ENCODE results near the gene AP1S3.
"Not testable (repeated sequence)": the region's sequence is repeated elsewhere in the genome, so short reads cannot be mapped to it uniquely, and the experiment has no call there.

The AP1S3 gene

GRCh38 chr2:223822818-223823217, 14.6 kb downstream of the AP1S3 start:
- H3K36me3 ChIP-seq (ENCODE audit: control insufficient read depth, insufficient read depth, low read length, severe bottlenecking) = no peaks in the 10 kb centered on the region
- no peaks in the 10 kb centered on the region for H3K27me3 ChIP-seq (replicated peaks; ENCODE audit: control insufficient read depth, insufficient read depth, low read length)
- DNase-seq (ENCODE audit: low read depth) = no peak
- H3K4me1 ChIP-seq (ENCODE audit: control insufficient read depth, insufficient read depth, low read length) = peaks cover 10% of the 10 kb centered on the region
- H3K4me3 ChIP-seq (ENCODE audit: low read length) = no peak overlapping the region
- no peaks in the 10 kb centered on the region for H3K9me3 ChIP-seq (ENCODE audit: control insufficient read depth, low read length)
- H3K9ac ChIP-seq (ENCODE audit: low read length) = no peak overlapping the region

- H3K9me3 ChIP-seq (ENCODE audit: control insufficient read depth, low read length) = no peaks in the 10 kb centered on the region
- H3K4me1 ChIP-seq (ENCODE audit: control insufficient read depth, insufficient read depth, low read length) = peaks cover 10% of the 10 kb centered on the region
- H3K36me3 ChIP-seq (ENCODE audit: control insufficient read depth, insufficient read depth, low read length, severe bottlenecking) = no peaks in the 10 kb centered on the region
- H3K4me3 ChIP-seq (ENCODE audit: low read length) = no peak overlapping the region
- no peak overlapping the region for H3K9ac ChIP-seq (ENCODE audit: low read length)
- H3K27me3 ChIP-seq (replicated peaks; ENCODE audit: control insufficient read depth, insufficient read depth, low read length) = no peaks in the 10 kb centered on the region
- no peak for DNase-seq (ENCODE audit: low read depth)
These were observed 16.8 kb downstream of the AP1S3 start for GRCh38 chr2:223820549-223820948.

- Histone ChIP-seq H3K9me3 (ENCODE audit: control insufficient read depth, low read length) (no peaks in the 10 kb centered on the region), H3K36me3 (ENCODE audit: control insufficient read depth, insufficient read depth, low read length, severe bottlenecking) (no peaks in the 10 kb centered on the region), H3K4me3 (ENCODE audit: low read length) (no peak overlapping the region), H3K9ac (ENCODE audit: low read length) (no peak overlapping the region), H3K27me3 (replicated peaks; ENCODE audit: control insufficient read depth, insufficient read depth, low read length) (no peaks in the 10 kb centered on the region), H3K4me1 (ENCODE audit: control insufficient read depth, insufficient read depth, low read length) (peaks cover 10% of the 10 kb centered on the region)
- no peak for DNase-seq (ENCODE audit: low read depth)
These were observed 17.5 kb downstream of the AP1S3 start for GRCh38 chr2:223819891-223820290.

GRCh38 chr2:223815884-223816570, 21.4 kb downstream of the AP1S3 start:
- Histone ChIP-seq H3K4me3 (ENCODE audit: low read length) (no peak overlapping the region), H3K27me3 (replicated peaks; ENCODE audit: control insufficient read depth, insufficient read depth, low read length) (no peaks in the 10 kb centered on the region), H3K9me3 (ENCODE audit: control insufficient read depth, low read length) (no peaks in the 10 kb centered on the region), H3K9ac (ENCODE audit: low read length) (no peak overlapping the region), H3K36me3 (ENCODE audit: control insufficient read depth, insufficient read depth, low read length, severe bottlenecking) (no peaks in the 10 kb centered on the region), H3K4me1 (ENCODE audit: control insufficient read depth, insufficient read depth, low read length) (peaks cover 10% of the 10 kb centered on the region)
- DNase-seq (ENCODE audit: low read depth) = no peak

GRCh38 chr2:223815186-223815883, 22.0 kb downstream of the AP1S3 start:
- Histone ChIP-seq H3K36me3 (ENCODE audit: control insufficient read depth, insufficient read depth, low read length, severe bottlenecking) (no peaks in the 10 kb centered on the region), H3K27me3 (replicated peaks; ENCODE audit: control insufficient read depth, insufficient read depth, low read length) (no peaks in the 10 kb centered on the region), H3K4me3 (ENCODE audit: low read length) (no peak overlapping the region), H3K9me3 (ENCODE audit: control insufficient read depth, low read length) (no peaks in the 10 kb centered on the region), H3K4me1 (ENCODE audit: control insufficient read depth, insufficient read depth, low read length) (peaks cover 10% of the 10 kb centered on the region), H3K9ac (ENCODE audit: low read length) (no peak overlapping the region)
- DNase-seq (ENCODE audit: low read depth) = peak; percentile 83

GRCh38 chr2:223814764-223815163, 22.6 kb downstream of the AP1S3 start:
- not testable (repeated sequence) for H3K36me3 ChIP-seq (ENCODE audit: control insufficient read depth, insufficient read depth, low read length, severe bottlenecking); DNase-seq (ENCODE audit: low read depth); H3K27me3 ChIP-seq (replicated peaks; ENCODE audit: control insufficient read depth, insufficient read depth, low read length); H3K9ac ChIP-seq (ENCODE audit: low read length); H3K4me3 ChIP-seq (ENCODE audit: low read length); H3K9me3 ChIP-seq (ENCODE audit: control insufficient read depth, low read length)
- H3K4me1 ChIP-seq (ENCODE audit: control insufficient read depth, insufficient read depth, low read length) = peaks cover 10% of the 10 kb centered on the region

GRCh38 chr2:223813329-223813728, 24.1 kb downstream of the AP1S3 start:
- H3K9ac ChIP-seq (ENCODE audit: low read length) = no peak overlapping the region
- no peak overlapping the region for H3K4me3 ChIP-seq (ENCODE audit: low read length)
- H3K4me1 ChIP-seq (ENCODE audit: control insufficient read depth, insufficient read depth, low read length) = no peaks in the 10 kb centered on the region
- H3K27me3 ChIP-seq (replicated peaks; ENCODE audit: control insufficient read depth, insufficient read depth, low read length) = no peaks in the 10 kb centered on the region
- DNase-seq (ENCODE audit: low read depth) = no peak
- H3K9me3 ChIP-seq (ENCODE audit: control insufficient read depth, low read length) = no peaks in the 10 kb centered on the region
- H3K36me3 ChIP-seq (ENCODE audit: control insufficient read depth, insufficient read depth, low read length, severe bottlenecking) = no peaks in the 10 kb centered on the region

- no peaks in the 10 kb centered on the region for H3K9me3 ChIP-seq (ENCODE audit: control insufficient read depth, low read length)
- H3K4me3 ChIP-seq (ENCODE audit: low read length) = no peak overlapping the region
- no peaks in the 10 kb centered on the region for H3K27me3 ChIP-seq (replicated peaks; ENCODE audit: control insufficient read depth, insufficient read depth, low read length)
- no peaks in the 10 kb centered on the region for H3K36me3 ChIP-seq (ENCODE audit: control insufficient read depth, insufficient read depth, low read length, severe bottlenecking)
- no peak overlapping the region for H3K9ac ChIP-seq (ENCODE audit: low read length)
- DNase-seq (ENCODE audit: low read depth) = no peak
- H3K4me1 ChIP-seq (ENCODE audit: control insufficient read depth, insufficient read depth, low read length) = no peaks in the 10 kb centered on the region
These were observed 25.6 kb downstream of the AP1S3 start for GRCh38 chr2:223811757-223812156.

- no peaks in the 10 kb centered on the region for H3K9me3 ChIP-seq (ENCODE audit: control insufficient read depth, low read length)
- no peak for DNase-seq (ENCODE audit: low read depth)
- H3K4me1 ChIP-seq (ENCODE audit: control insufficient read depth, insufficient read depth, low read length) = no peaks in the 10 kb centered on the region
- H3K4me3 ChIP-seq (ENCODE audit: low read length) = no peak overlapping the region
- H3K27me3 ChIP-seq (replicated peaks; ENCODE audit: control insufficient read depth, insufficient read depth, low read length) = no peaks in the 10 kb centered on the region
- no peak overlapping the region for H3K9ac ChIP-seq (ENCODE audit: low read length)
- H3K36me3 ChIP-seq (ENCODE audit: control insufficient read depth, insufficient read depth, low read length, severe bottlenecking) = no peaks in the 10 kb centered on the region
These were observed 32.4 kb downstream of the AP1S3 start for GRCh38 chr2:223805008-223805407.

- no peaks in the 10 kb centered on the region for H3K27me3 ChIP-seq (replicated peaks; ENCODE audit: control insufficient read depth, insufficient read depth, low read length)
- no peak overlapping the region for H3K9ac ChIP-seq (ENCODE audit: low read length)
- no peaks in the 10 kb centered on the region for H3K9me3 ChIP-seq (ENCODE audit: control insufficient read depth, low read length)
- no peak overlapping the region for H3K4me3 ChIP-seq (ENCODE audit: low read length)
- no peak for DNase-seq (ENCODE audit: low read depth)
- H3K36me3 ChIP-seq (ENCODE audit: control insufficient read depth, insufficient read depth, low read length, severe bottlenecking) = no peaks in the 10 kb centered on the region
- peaks cover 5% of the 10 kb centered on the region for H3K4me1 ChIP-seq (ENCODE audit: control insufficient read depth, insufficient read depth, low read length)
These were observed 35.6 kb downstream of the AP1S3 start for GRCh38 chr2:223801736-223802135.

GRCh38 chr2:223800908-223801307, 36.5 kb downstream of the AP1S3 start:
- Histone ChIP-seq H3K36me3 (ENCODE audit: control insufficient read depth, insufficient read depth, low read length, severe bottlenecking) (no peaks in the 10 kb centered on the region), H3K27me3 (replicated peaks; ENCODE audit: control insufficient read depth, insufficient read depth, low read length) (no peaks in the 10 kb centered on the region), H3K4me3 (ENCODE audit: low read length) (no peak overlapping the region)

More at GRCh38 chr2:223800908-223801307, 36.5 kb downstream of the AP1S3 start:
- no peak for DNase-seq (ENCODE audit: low read depth)
- peaks cover 5% of the 10 kb centered on the region for H3K4me1 ChIP-seq (ENCODE audit: control insufficient read depth, insufficient read depth, low read length)
- H3K9ac ChIP-seq (ENCODE audit: low read length) = no peak overlapping the region
- no peaks in the 10 kb centered on the region for H3K9me3 ChIP-seq (ENCODE audit: control insufficient read depth, low read length)

Data from adipocyte (in vitro differentiated cells).